CD4-positive, CD25-positive, alpha-beta regulatory T cell (primary cell): ENCODE results near the gene SSBP3. TPM values are rescaled to one million over a fixed set of nuclear protein-coding genes. Genes with fewer than 3 reads are reported as not detected.
"Not testable (repeated sequence)": the region's sequence is repeated elsewhere in the genome, so short reads cannot be mapped to it uniquely, and the experiment has no call there.

Source experiments
- ATAC-seq, 2 donors: fragments of 150-1000 bp; cut with Tn5 transposase; one replicate each; pipeline ENCODE4 v1.10.0; 2021; ENCODE audit warnings: low read depth in 2 of 2, moderate number of reproducible peaks in 2 of 2, moderate library complexity in 1 of 2
- DNase-seq, 3 donors: peaks; one replicate each; pipeline versions ENCODE4 v3.0.0 to v3.0.0-alpha.2; 2012 to 2022; ENCODE audit warnings: mixed read lengths in 1 of 3
- H3K27ac ChIP-seq: one replicate; pipeline ENCODE4 v1.7.0; 2013; ENCODE audit warnings: mild to moderate bottlenecking, low read length; ENCODE audit not compliant: insufficient read depth, poor library complexity, severe bottlenecking
- H3K27me3 ChIP-seq: one replicate; pipeline ENCODE4 v1.7.0; 2013; ENCODE audit warnings: low read length; ENCODE audit not compliant: control insufficient read depth, insufficient read depth
- H3K36me3 ChIP-seq: one replicate; pipeline ENCODE4 v1.7.0; 2013; ENCODE audit warnings: mild to moderate bottlenecking, low read length, moderate library complexity; ENCODE audit not compliant: control insufficient read depth, insufficient read depth
- H3K4me1 ChIP-seq: 2 replicates; pipeline ENCODE4 v1.7.0; 2013; ENCODE audit warnings: mild to moderate bottlenecking, low read length; ENCODE audit not compliant: insufficient read depth, control insufficient read depth, poor library complexity, severe bottlenecking
- H3K4me3 ChIP-seq: one replicate; pipeline ENCODE4 v1.7.0; 2013; ENCODE audit warnings: low read depth, mild to moderate bottlenecking, low read length, moderate library complexity
- H3K9me3 ChIP-seq, 2 experiments: 1 replicate in 1 of 2; 2 replicates in 1 of 2; pipeline ENCODE4 v1.7.0; 2013; ENCODE audit warnings: low read length in 2 of 2, mild to moderate bottlenecking in 1 of 2, moderate library complexity in 1 of 2; ENCODE audit not compliant: control insufficient read depth in 2 of 2
- H3K27ac Mint-ChIP-seq, 3 donors: one replicate each; pipeline ENCODE4 v1.8.0; 2020 to 2022; ENCODE audit warnings: mild to moderate bottlenecking in 3 of 3, mixed read lengths in 3 of 3, moderate library complexity in 2 of 3
- H3K27me3 Mint-ChIP-seq: one replicate; pipeline ENCODE4 v1.8.0; 2022; ENCODE audit warnings: mild to moderate bottlenecking, mixed read lengths
- H3K36me3 Mint-ChIP-seq: one replicate; pipeline ENCODE4 v1.8.0; 2020; ENCODE audit warnings: mixed read lengths
- H3K4me1 Mint-ChIP-seq, 4 donors: one replicate each; pipeline ENCODE4 v1.8.0; 2020 to 2022; ENCODE audit warnings: mixed read lengths in 4 of 4, mild to moderate bottlenecking in 1 of 4
- H3K4me3 Mint-ChIP-seq, 4 donors: one replicate each; pipeline ENCODE4 v1.8.0; 2020 to 2022; ENCODE audit warnings: mild to moderate bottlenecking in 4 of 4, mixed read lengths in 4 of 4, moderate library complexity in 3 of 4
- H3K9me3 Mint-ChIP-seq, 7 donors: one replicate each; pipeline ENCODE4 v1.8.0; 2020 to 2022; ENCODE audit warnings: mixed read lengths in 7 of 7, mild to moderate bottlenecking in 3 of 7, moderate library complexity in 2 of 7
- polyA plus RNA-seq, 4 donors: library from polyadenylated mRNA; unstranded; fragments of 300-500 nt; fragmentation: Illumina TruSeq; gene quantifications; one replicate each; pipeline ENCODE4 v1.2.3, GENCODE V29; 2021
- total RNA-seq: library from RNA; stranded (reverse); gene quantifications from one replicate; pipeline ENCODE4 v1.2.3, GENCODE V29; 2022

Gene SSBP3
- total and polyA plus RNA-seq, 5 donors from 2014 or later = 5.4 to 30.6 (median 7.2) TPM

DNA sequence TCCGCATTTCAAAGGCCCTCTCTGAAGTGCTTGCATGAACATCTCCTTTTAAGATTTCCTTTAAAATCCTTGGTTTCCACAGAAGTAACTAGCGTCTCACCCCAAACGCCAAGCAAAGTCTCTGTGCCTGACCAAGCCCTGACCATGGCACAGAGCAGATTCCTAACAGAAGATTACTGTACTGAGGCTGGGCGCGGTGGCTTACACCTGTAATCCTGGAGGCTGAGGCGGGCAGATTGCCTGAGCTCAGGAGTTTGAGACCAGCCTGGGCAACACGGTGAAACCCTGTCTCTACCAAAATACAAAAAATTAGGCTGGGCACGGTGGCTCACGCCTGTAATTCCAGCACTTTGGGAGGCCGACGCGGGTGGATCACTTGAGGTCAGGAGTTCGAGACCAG, 60.6 kb downstream of the SSBP3 start:
- H3K4me3 Mint-ChIP-seq, ATAC-seq, H3K4me1 ChIP-seq, H3K27ac Mint-ChIP-seq, H3K9me3 Mint-ChIP-seq, H3K9me3 ChIP-seq, H3K4me3 ChIP-seq, H3K27me3 ChIP-seq, DNase-seq, H3K27ac ChIP-seq, H3K27me3 Mint-ChIP-seq, H3K36me3 ChIP-seq: not testable (repeated sequence)
- H3K4me1 Mint-ChIP-seq = peaks cover 4 to 48% (median 31%) of the 10 kb centered on the region in 4 donors
- peaks cover 17% of the 10 kb centered on the region for H3K36me3 Mint-ChIP-seq

DNA sequence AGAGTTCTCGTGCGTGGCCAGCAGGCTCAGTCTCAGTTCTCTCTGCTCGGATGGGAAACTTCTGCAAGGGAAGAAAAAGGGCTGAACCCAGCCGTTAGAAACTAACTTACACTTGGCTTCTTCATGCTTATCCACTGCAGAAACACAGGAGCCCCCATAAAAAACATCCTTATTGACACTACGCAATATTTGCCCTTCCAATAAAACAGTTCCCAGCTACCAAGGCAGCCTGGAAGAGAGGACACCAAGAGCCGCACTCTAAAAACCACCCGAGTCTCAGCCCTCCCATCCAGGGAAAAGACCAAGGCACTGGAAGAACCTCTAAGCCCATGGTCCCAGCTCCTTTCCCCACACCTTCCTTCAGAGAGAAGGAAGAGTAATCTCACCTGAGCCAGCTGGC, 61.1 kb downstream of the SSBP3 start:
- Histone ChIP-seq H3K9me3 (no peaks in the 10 kb centered on the region), H3K4me3 (no peak overlapping the region), H3K27ac (no peak overlapping the region), H3K36me3 (peaks cover 3% of the 10 kb centered on the region), H3K27me3 (no peaks in the 10 kb centered on the region), H3K4me1 (no peaks in the 10 kb centered on the region)
- DNase-seq (no peak), ATAC-seq (no peak)
- Mint-ChIP-seq H3K27me3 (no peaks in the 10 kb centered on the region), H3K9me3 (no peaks in the 10 kb centered on the region), H3K4me3 (no peak overlapping the region), H3K36me3 (peaks cover 17% of the 10 kb centered on the region), H3K27ac (no peak overlapping the region), H3K4me1 (peaks cover 4 to 44% (median 29%) of the 10 kb centered on the region in 4 donors)

DNA sequence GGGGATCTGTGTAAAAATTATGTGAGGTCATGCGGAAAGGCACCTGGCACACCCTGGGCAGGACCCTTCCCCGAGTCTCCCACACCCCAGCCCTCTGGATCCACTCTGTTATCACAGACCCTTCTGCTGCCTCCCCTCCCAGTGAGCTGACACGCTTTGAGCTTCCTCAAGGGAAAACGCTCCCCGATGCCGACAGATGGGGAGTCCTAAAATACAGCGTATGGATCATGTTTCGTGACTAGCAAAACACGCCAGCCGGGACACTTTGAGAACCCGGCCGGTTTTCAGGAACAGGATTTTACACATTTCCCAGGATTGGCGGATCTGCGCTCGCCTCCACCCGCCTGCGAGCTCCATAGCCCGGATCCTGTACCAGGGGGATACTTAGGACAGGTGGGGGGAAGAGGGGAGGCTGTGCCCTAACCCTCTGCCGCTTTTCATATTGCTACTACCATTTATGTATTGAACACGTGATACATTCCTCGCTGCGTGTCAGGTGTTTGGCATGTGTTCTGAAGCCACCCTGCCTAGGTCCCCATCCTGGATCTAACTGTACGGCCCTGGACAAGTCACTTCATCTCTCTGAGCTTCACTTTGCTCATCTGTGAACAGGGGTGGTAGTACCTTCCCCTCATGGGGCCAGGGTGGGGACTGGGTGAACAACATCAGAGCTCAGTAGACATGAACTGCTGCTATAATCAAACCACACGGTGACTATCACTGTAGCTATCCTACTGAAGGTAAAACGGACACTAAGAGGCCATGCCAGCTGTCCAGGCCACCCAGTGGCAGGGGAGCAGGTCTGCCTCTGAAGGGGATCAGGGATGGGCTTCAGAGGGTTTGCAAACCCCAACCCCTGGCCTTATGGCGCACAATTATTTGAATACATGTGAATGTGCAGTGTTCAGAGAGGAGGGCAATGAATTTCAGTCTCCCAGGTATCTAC, 63.2 kb downstream of the SSBP3 start:
- Histone ChIP-seq H3K27ac (no peak overlapping the region), H3K36me3 (peaks cover 3% of the 10 kb centered on the region), H3K27me3 (no peaks in the 10 kb centered on the region), H3K9me3 (no peaks in the 10 kb centered on the region), H3K4me1 (peaks cover 5% of the 10 kb centered on the region), H3K4me3 (no peak overlapping the region)
- peaks cover 23% of the 10 kb centered on the region for H3K36me3 Mint-ChIP-seq
- H3K4me1 Mint-ChIP-seq = peaks cover 0 to 50% (median 27%) of the 10 kb centered on the region in 4 donors
- no peak for DNase-seq
- no peak overlapping the region for H3K4me3 Mint-ChIP-seq
- peak overlapping the region in 1 of 3 donors; percentile 38 for H3K27ac Mint-ChIP-seq
- no peak for ATAC-seq
- H3K27me3 Mint-ChIP-seq = no peaks in the 10 kb centered on the region
- no peaks in the 10 kb centered on the region for H3K9me3 Mint-ChIP-seq

GRCh38 chr1:54342288-54342687, 63.9 kb downstream of the SSBP3 start:
- peaks cover 0 to 45% (median 25%) of the 10 kb centered on the region in 4 donors for H3K4me1 Mint-ChIP-seq
- peaks cover 7% of the 10 kb centered on the region for H3K4me1 ChIP-seq
- peaks cover 24% of the 10 kb centered on the region for H3K36me3 Mint-ChIP-seq
- peaks cover 3% of the 10 kb centered on the region for H3K36me3 ChIP-seq
- ATAC-seq (no peak), DNase-seq (no peak)
- no peaks in the 10 kb centered on the region for H3K9me3 ChIP-seq
- no peak overlapping the region for H3K27ac ChIP-seq
- H3K4me3 Mint-ChIP-seq = no peak overlapping the region
- no peak overlapping the region for H3K4me3 ChIP-seq
- no peaks in the 10 kb centered on the region for H3K9me3 Mint-ChIP-seq
- H3K27me3 ChIP-seq = no peaks in the 10 kb centered on the region
- no peaks in the 10 kb centered on the region for H3K27me3 Mint-ChIP-seq
- H3K27ac Mint-ChIP-seq = peak overlapping the region in 1 of 3 donors; percentile 76

DNA sequence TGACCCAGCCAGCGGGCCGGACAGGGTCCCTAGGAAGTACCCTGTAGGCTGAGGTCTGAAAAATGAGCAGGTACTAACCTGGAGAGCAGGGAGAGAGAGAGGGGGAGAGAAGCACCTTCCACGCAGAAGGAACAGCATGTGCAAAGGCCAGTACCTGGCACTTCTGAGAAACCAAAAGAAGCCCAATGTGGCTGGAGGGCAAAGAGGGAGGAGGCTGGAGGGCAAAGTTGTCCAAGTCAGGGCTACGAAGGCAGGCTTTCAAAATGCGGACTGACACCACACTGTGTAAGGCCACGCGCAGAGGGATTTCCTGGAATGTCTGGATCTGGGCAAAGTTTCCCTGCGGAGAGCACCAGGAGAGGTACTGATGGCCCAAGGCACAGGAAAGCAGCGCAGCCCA, 64.4 kb downstream of the SSBP3 start:
- peak overlapping the region in 1 of 3 donors; percentile 28 for H3K27ac Mint-ChIP-seq
- no peaks in the 10 kb centered on the region for H3K9me3 Mint-ChIP-seq
- Histone ChIP-seq H3K4me3 (no peak overlapping the region), H3K27ac (no peak overlapping the region), H3K27me3 (no peaks in the 10 kb centered on the region), H3K4me1 (peaks cover 7% of the 10 kb centered on the region), H3K36me3 (peaks cover 3% of the 10 kb centered on the region), H3K9me3 (no peaks in the 10 kb centered on the region)
- no peak for DNase-seq
- H3K4me3 Mint-ChIP-seq = peak overlapping the region in 1 of 4 donors; percentile 71
- no peak for ATAC-seq
- peaks cover 24% of the 10 kb centered on the region for H3K36me3 Mint-ChIP-seq
- no peaks in the 10 kb centered on the region for H3K27me3 Mint-ChIP-seq
- peaks cover 0 to 49% (median 25%) of the 10 kb centered on the region in 4 donors for H3K4me1 Mint-ChIP-seq

DNA sequence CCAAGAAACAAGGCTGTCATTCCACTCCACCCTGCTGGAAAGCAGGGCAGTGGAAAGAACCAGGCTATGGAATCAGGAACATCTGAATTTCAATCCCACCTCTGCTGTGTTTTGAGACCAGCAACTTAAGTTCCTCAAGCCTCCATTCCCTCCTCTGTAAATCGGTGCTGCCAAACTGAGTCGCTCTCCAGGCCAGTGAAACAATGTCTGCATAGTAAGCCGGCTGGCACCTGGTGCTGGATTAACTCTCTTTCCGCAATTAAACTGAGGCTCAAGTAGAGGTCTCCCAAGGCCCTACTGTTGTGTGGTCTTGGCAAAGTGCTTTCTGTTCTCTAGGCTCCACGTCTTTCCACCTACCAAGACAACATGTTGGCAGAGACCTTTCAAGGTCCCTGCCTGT, 65.3 kb downstream of the SSBP3 start:
- Histone ChIP-seq H3K27ac (no peak overlapping the region), H3K9me3 (no peaks in the 10 kb centered on the region), H3K4me3 (no peak overlapping the region), H3K27me3 (no peaks in the 10 kb centered on the region), H3K4me1 (peaks cover 7% of the 10 kb centered on the region), H3K36me3 (peaks cover 3% of the 10 kb centered on the region)
- H3K27me3 Mint-ChIP-seq = no peaks in the 10 kb centered on the region
- no peak overlapping the region for H3K4me3 Mint-ChIP-seq
- peaks cover 0 to 55% (median 25%) of the 10 kb centered on the region in 4 donors for H3K4me1 Mint-ChIP-seq
- H3K36me3 Mint-ChIP-seq = peaks cover 28% of the 10 kb centered on the region
- no peak for ATAC-seq
- no peak for DNase-seq
- no peak overlapping the region for H3K27ac Mint-ChIP-seq
- H3K9me3 Mint-ChIP-seq = no peaks in the 10 kb centered on the region

DNA sequence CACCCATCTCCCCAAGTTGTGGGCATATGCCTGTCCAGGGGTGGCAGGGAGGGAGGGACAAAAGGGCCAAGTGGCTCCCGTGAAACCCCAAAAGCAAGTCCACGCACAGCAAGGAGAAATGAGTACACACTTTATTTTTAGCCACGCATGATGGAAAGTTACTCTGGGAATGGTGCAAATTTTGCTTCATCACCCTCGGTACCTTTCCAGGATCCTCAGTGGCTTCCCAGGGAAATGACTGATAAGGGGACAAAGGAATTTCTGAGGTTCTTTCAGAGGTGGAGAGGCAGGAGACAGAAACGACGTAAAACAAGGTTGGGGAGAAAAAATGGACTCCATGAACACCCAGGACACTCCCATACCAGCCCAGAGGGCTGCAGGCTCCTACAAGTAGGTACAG, 65.8 kb downstream of the SSBP3 start:
- H3K9me3 ChIP-seq = no peaks in the 10 kb centered on the region
- H3K27me3 Mint-ChIP-seq = no peaks in the 10 kb centered on the region

More for the DNA sequence above, 65.8 kb downstream of the SSBP3 start:
- Histone ChIP-seq H3K27ac (no peak overlapping the region), H3K4me1 (peaks cover 7% of the 10 kb centered on the region), H3K36me3 (peaks cover 3% of the 10 kb centered on the region), H3K27me3 (no peaks in the 10 kb centered on the region), H3K4me3 (no peak overlapping the region)
- ATAC-seq = no peak
- Mint-ChIP-seq H3K4me1 (peaks cover 0 to 57% (median 26%) of the 10 kb centered on the region in 4 donors), H3K36me3 (peaks cover 28% of the 10 kb centered on the region), H3K27ac (peak overlapping the region in 1 of 3 donors; percentile 20), H3K4me3 (no peak overlapping the region), H3K9me3 (no peaks in the 10 kb centered on the region)
- DNase-seq = no peak
